Osteoblast (primary cell): ENCODE data around the gene IL36RN. TPM values are rescaled to one million over a fixed set of nuclear protein-coding genes. Genes with fewer than 3 reads are reported as not detected.

ENCODE experiments used
- DNase-seq: peaks from one replicate; pipeline ENCODE4 v3.0.0; 2011; ENCODE audit warnings: low spot score, mixed read lengths; ENCODE audit not compliant: insufficient read length; ENCODE audit errors: missing footprints
- H2AFZ ChIP-seq: 2 replicates; pipeline ENCODE4 v1.6.0; 2011; ENCODE audit warnings: mild to moderate bottlenecking, low read length
- H3K27ac ChIP-seq: 2 replicates; pipeline ENCODE4 v1.5.1; 2011; ENCODE audit warnings: mild to moderate bottlenecking, low read depth, low read length, moderate library complexity
- H3K27me3 ChIP-seq: 2 replicates; pipeline ENCODE4 v1.6.0; 2012; ENCODE audit warnings: mild to moderate bottlenecking, control low read depth, inconsistent platforms, low read length, moderate library complexity; ENCODE audit not compliant: insufficient read depth
- H3K36me3 ChIP-seq: 2 replicates; pipeline ENCODE4 v1.5.1; 2011; ENCODE audit warnings: mild to moderate bottlenecking, low read length, control low read depth, moderate library complexity; ENCODE audit not compliant: insufficient read depth
- H3K4me1 ChIP-seq: 2 replicates; pipeline ENCODE4 v1.5.1; 2011; ENCODE audit warnings: mild to moderate bottlenecking, low read length, control low read depth, moderate library complexity; ENCODE audit not compliant: insufficient read depth
- H3K4me2 ChIP-seq: 2 replicates; pipeline ENCODE4 v1.6.0; 2011; ENCODE audit warnings: mild to moderate bottlenecking, low read length; ENCODE audit not compliant: insufficient read depth
- H3K4me3 ChIP-seq: fragments of 200-600 bp; sonication (generic); 3 replicates; pipeline ENCODE4 v1.5.1; 2012; ENCODE audit warnings: mild to moderate bottlenecking, low read length, inconsistent platforms; ENCODE audit not compliant: insufficient read depth
- H3K79me2 ChIP-seq: 2 replicates; pipeline ENCODE4 v1.6.0; 2012; ENCODE audit warnings: mild to moderate bottlenecking, low read length, control low read depth, inconsistent platforms; ENCODE audit not compliant: insufficient read depth
- H3K9me3 ChIP-seq: 2 replicates; pipeline ENCODE4 v1.5.1; 2011; ENCODE audit warnings: low read depth, low read length, control low read depth
- H4K20me1 ChIP-seq: 2 replicates; pipeline ENCODE4 v1.6.0; 2012; ENCODE audit warnings: mild to moderate bottlenecking, low read length, control low read depth; ENCODE audit not compliant: insufficient read depth
- CTCF ChIP-seq: IDR thresholded peaks from 2 replicates; pipeline ENCODE4 v1.5.1; 2011; ENCODE audit warnings: mild to moderate bottlenecking, low read depth, low read length, moderate library complexity; ENCODE audit errors: extremely low read depth
- small RNA-seq: library from RNA; depleted of rRNA; stranded (forward); fragments of <200 nt; gene quantifications from one replicate; pipeline ENCODE3, GENCODE V24; 2012
- total RNA-seq: library from RNA; depleted of rRNA; stranded (reverse); fragments of >200 nt; gene quantifications from 2 replicates; pipeline ENCODE4 v1.2.3, GENCODE V29; 2012

IL36RN gene
- total RNA-seq, 1 donor, result not detected

GRCh38 chr2:113111823-113112287 is 52.9 kb downstream of the IL36RN start:
- Histone ChIP-seq H3K27ac (no peak overlapping the region), H2AFZ (no peak overlapping the region), H3K4me2 (no peak overlapping the region), H3K79me2 (no peaks in the 10 kb centered on the region), H3K27me3 (peaks cover 10% of the 10 kb centered on the region), H3K4me1 (no peaks in the 10 kb centered on the region), H3K36me3 (no peaks in the 10 kb centered on the region), H3K4me3 (no peak overlapping the region), H4K20me1 (no peaks in the 10 kb centered on the region), H3K9me3 (no peaks in the 10 kb centered on the region)
- no peak for TF ChIP-seq CTCF
- no peak for DNase-seq

GRCh38 chr2:113112441-113112840 is 53.4 kb downstream of the IL36RN start:
- Histone ChIP-seq H2AFZ (no peak overlapping the region), H4K20me1 (no peaks in the 10 kb centered on the region), H3K36me3 (no peaks in the 10 kb centered on the region), H3K27ac (no peak overlapping the region), H3K4me2 (no peak overlapping the region), H3K27me3 (peaks cover 10% of the 10 kb centered on the region), H3K9me3 (no peaks in the 10 kb centered on the region), H3K79me2 (no peaks in the 10 kb centered on the region), H3K4me3 (no peak overlapping the region), H3K4me1 (peaks cover 4% of the 10 kb centered on the region)
- TF ChIP-seq CTCF, result no peak
- no peak for DNase-seq

GRCh38 chr2:113112871-113113270 is 53.9 kb downstream of the IL36RN start:
- Histone ChIP-seq H3K4me1 (peaks cover 4% of the 10 kb centered on the region), H4K20me1 (no peaks in the 10 kb centered on the region), H3K27me3 (peaks cover 10% of the 10 kb centered on the region), H3K27ac (no peak overlapping the region), H3K9me3 (no peaks in the 10 kb centered on the region), H3K79me2 (no peaks in the 10 kb centered on the region), H3K4me2 (no peak overlapping the region), H3K4me3 (no peak overlapping the region), H3K36me3 (no peaks in the 10 kb centered on the region), H2AFZ (no peak overlapping the region)
- no peak for DNase-seq
- no peak for TF ChIP-seq CTCF

GRCh38 chr2:113113807-113114206 is 54.8 kb downstream of the IL36RN start:
- Histone ChIP-seq H3K36me3 (no peaks in the 10 kb centered on the region), H3K4me3 (no peak overlapping the region), H2AFZ (no peak overlapping the region), H3K4me2 (no peak overlapping the region), H3K79me2 (no peaks in the 10 kb centered on the region), H3K27me3 (peaks cover 10% of the 10 kb centered on the region), H3K27ac (no peak overlapping the region), H3K9me3 (no peaks in the 10 kb centered on the region), H4K20me1 (no peaks in the 10 kb centered on the region), H3K4me1 (peaks cover 4% of the 10 kb centered on the region)
- TF ChIP-seq CTCF, result no peak
- no peak for DNase-seq

Small RNA genes lying within 50 kb of the gene (small RNA-seq; reads per million reads assigned to genes)
- gene RNU6-1180P, result not detected

Other genes starting within 250 kb of the IL36RN start
- 0.36 TPM in 1 of 2 replicates, not detected in the other for gene IL1B, start 222.4 kb upstream of the IL36RN start, total RNA-seq
- not detected in 2 replicates for gene IL37, start 148.0 kb upstream of the IL36RN start, total RNA-seq
- not detected in 2 replicates for gene IL36G, start 81.2 kb upstream of the IL36RN start, total RNA-seq
- not detected in 2 replicates for gene IL36A, start 53.7 kb upstream of the IL36RN start, total RNA-seq
- gene IL36B, start 6.3 kb upstream of the IL36RN start, total RNA-seq, result not detected in 2 replicates
- not detected in 2 replicates for gene IL1F10, start 8.8 kb downstream of the IL36RN start, total RNA-seq
- gene IL1RN, start 68.4 kb downstream of the IL36RN start, total RNA-seq, result not detected in 2 replicates
- gene PSD4, start 114.8 kb downstream of the IL36RN start, total RNA-seq, result 1.2 and 1.8 TPM in 2 replicates
- 1.8 and 2.9 TPM in 2 replicates for gene PAX8, start 219.7 kb downstream of the IL36RN start, total RNA-seq